ENCODE data around the gene UBE2M. TPM values are rescaled to one million over a fixed set of nuclear protein-coding genes. Genes with fewer than 3 reads are reported as not detected.

Gene UBE2M
- total and polyA plus RNA-seq, 10 donors: 19.1 to 66.9 (median 40.4) TPM

DNA sequence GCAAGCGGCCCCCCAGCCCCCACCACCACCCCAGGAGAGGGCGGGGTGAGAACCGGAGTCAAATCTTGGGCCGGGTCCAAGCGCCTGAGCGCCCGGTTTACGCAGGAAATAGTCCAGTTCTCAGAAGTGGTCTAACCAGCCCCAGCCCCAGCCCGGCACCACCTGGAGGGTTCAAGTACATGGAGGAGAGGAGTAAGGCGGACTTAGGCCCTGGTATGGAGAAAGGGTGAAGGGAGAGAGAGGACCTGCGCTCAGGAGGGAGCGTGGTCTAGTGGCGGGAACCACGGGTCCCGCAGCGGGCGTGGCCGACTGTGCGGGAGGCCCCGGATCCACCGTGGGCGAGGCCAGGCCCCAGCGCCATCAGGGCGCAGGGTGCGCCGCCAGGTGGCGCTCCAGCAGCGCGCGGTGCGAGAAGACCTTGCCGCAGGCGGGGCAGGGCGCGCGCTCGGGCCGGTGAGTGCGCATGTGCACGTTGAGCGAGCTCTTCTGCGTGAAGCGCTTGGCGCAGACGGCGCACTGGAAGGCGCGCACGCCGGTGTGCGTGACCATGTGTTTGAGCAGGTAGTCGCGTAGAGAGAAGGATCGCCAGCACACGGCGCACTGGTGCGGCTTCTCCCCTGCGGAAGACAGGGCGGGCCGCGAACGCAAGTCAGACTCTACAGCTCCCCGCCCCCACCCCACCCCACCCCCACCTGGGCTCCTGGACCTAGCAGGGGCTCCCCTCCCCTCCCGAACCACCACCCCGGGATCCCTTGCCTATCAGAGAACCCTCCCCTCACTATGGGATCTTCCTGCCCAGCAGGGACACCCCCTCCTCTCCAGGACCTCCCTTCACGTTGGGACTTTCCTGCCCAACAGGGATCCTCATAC, 44.5 kb downstream of the UBE2M start:
- Histone ChIP-seq H3K4me1 (peaks cover 22 to 59% (median 52%) of the 10 kb centered on the region in 6 donors), H3K4me3 (peak overlapping the region; percentile 21 to 74 (median 40)), H3K36me3 (peaks cover 3 to 34% (median 17%) of the 10 kb centered on the region in 6 donors), H3K9me3 (peaks cover 0 to under 1% (median 0%) of the 10 kb centered on the region in 8 donors), H3K27ac (peak overlapping the region in 7 of 8 donors; percentile 55 to 77 (median 64)), H3K27me3 (replicated peaks in 1 of 7) (no peaks in the 10 kb centered on the region)
- 10 to 20% (median 12%) methylated on average over 53 to 66 of the region's 66 CpGs for WGBS, 5 donors
- peak; percentile 97 for DNase-seq
- TF ChIP-seq POLR2AphosphoS5 (IDR thresholded peaks at IDR 0.05) (peak; percentile 85 to 90 (median 89)), POLR2A (IDR thresholded peaks at IDR 0.05) (no peak)
- TF ChIP-seq, protein P1, sequence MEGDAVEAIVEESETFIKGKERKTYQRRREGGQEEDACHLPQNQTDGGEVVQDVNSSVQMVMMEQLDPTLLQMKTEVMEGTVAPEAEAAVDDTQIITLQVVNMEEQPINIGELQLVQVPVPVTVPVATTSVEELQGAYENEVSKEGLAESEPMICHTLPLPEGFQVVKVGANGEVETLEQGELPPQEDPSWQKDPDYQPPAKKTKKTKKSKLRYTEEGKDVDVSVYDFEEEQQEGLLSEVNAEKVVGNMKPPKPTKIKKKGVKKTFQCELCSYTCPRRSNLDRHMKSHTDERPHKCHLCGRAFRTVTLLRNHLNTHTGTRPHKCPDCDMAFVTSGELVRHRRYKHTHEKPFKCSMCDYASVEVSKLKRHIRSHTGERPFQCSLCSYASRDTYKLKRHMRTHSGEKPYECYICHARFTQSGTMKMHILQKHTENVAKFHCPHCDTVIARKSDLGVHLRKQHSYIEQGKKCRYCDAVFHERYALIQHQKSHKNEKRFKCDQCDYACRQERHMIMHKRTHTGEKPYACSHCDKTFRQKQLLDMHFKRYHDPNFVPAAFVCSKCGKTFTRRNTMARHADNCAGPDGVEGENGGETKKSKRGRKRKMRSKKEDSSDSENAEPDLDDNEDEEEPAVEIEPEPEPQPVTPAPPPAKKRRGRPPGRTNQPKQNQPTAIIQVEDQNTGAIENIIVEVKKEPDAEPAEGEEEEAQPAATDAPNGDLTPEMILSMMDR (IDR thresholded peaks at IDR 0.05 in 8 of 11, conservative IDR thresholded peaks at IDR 0.05 in 3 of 11): peak; percentile 80 to 98 (median 97)
- intact Hi-C loops (cut with DNase I; ENCODE audit: low total_unique reads): no loop called here

DNA sequence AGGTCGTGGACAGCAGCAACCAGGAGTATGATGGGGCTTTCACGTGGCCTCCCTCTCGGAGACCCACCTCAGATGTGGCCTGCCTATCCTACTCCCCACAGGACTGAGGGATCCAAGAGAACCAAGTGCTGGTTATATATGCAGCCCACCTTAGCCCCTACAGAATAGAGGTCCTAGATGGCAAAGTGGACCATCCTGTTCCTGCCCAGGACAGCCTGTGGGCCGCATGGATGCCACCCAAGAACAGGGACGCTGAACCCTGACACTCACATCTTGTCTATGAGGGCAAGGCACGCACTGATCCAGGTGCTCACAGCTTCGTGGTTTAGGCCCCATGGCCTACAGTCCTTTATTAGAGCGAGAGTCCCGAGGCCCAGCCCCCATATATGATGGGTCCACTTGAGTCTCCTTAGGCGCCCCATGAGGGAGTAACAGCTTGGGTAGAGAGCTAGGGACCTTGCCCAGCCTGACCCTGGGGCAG, 45.2 kb downstream of the UBE2M start:
- Histone ChIP-seq H3K9me3 (peaks cover 0 to 6% (median 0%) of the 10 kb centered on the region in 8 donors), H3K27ac (peak overlapping the region in 6 of 8 donors; percentile 55 to 77 (median 68)), H3K27me3 (replicated peaks in 1 of 7) (no peaks in the 10 kb centered on the region), H3K36me3 (peaks cover 3 to 34% (median 17%) of the 10 kb centered on the region in 6 donors), H3K4me3 (peak overlapping the region in 1 of 8 donors; percentile 74), H3K4me1 (peaks cover 16 to 53% (median 45%) of the 10 kb centered on the region in 6 donors)
- TF ChIP-seq POLR2AphosphoS5 (IDR thresholded peaks at IDR 0.05) (no peak), POLR2A (IDR thresholded peaks at IDR 0.05) (no peak)
- TF ChIP-seq, protein P1 (IDR thresholded peaks at IDR 0.05 in 8 of 11, conservative IDR thresholded peaks at IDR 0.05 in 3 of 11): no peak
- intact Hi-C loops (cut with DNase I; ENCODE audit: low total_unique reads): no loop called here
- no peak for DNase-seq
- WGBS, 5 donors: 77 to 91% (median 85%) methylated on average over 6 to 10 of the region's 10 CpGs

DNA sequence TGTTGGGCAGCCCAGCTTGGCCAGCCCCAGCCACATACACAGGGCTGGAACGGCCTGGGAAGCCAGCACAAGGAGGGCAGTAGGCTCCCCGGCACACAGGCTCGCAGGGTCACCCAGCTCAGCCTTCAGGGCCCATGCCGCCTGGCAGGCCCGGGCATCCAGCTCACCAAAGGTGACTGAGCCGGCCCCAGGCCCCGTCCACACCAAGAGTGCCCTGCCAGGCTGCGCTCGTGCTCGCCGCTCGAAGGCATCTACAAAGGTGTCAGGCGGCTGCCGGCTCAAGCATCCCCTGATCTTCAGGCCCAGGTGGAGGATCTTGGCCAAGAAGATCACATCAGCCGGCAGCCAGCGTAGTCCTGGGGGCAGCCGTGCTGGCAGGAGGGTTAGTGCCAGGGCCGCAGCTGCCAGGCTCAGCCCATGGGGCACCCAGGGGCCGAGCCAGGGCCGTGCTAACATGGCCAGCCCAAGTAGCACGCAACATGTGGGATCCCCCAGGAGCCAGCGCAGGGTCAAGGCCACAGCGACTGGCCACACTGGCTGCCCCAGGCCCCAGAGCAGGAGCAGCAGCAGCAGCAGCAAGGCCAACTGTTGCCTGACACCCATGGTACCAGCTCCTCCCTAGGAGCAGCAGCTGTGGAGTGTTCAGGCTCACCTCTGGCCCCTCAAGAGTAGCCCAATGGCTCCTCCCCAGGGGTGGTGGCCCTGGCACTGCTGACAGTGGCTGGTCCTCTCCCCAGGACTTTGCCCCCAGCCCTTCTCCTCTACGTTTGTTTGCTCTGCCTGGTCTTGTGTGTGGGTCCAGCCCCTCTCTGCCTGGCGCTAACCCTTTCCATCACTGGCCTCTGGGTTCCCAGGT, 46.8 kb downstream of the UBE2M start, which contains the start of gene SLC27A5:
Gene SLC27A5, minus strand, starts transcription at position 640 of the 856 bp plus-strand sequence. Its CDS starts 37 bp downstream, at position 603.
- H3K27me3 ChIP-seq (replicated peaks in 1 of 7): no peaks in the 10 kb centered on the region
- DNase-seq: no peak

More for the DNA sequence above, 46.8 kb downstream of the UBE2M start, which contains the start of gene SLC27A5:
- 85 to 92% (median 91%) methylated on average over 14 to 25 of the region's 25 CpGs for WGBS, 5 donors
- H3K36me3 ChIP-seq: peaks cover 0 to 24% (median 9%) of the 10 kb centered on the region in 6 donors
- H3K27ac ChIP-seq: no peak within 1 kb of the TSS
- peaks cover 0 to 23% (median 15%) of the 10 kb centered on the region in 8 donors for H3K9me3 ChIP-seq
- intact Hi-C loops (cut with DNase I; ENCODE audit: low total_unique reads): no loop called here
- peaks cover 9 to 36% (median 29%) of the 10 kb centered on the region in 6 donors for H3K4me1 ChIP-seq
- peak in 2 of 3 donors; percentile 20 to 65 for TF ChIP-seq POLR2AphosphoS5 (IDR thresholded peaks at IDR 0.05)
- TF ChIP-seq, protein P1 (IDR thresholded peaks at IDR 0.05 in 8 of 11, conservative IDR thresholded peaks at IDR 0.05 in 3 of 11): no peak
- TF ChIP-seq POLR2A (IDR thresholded peaks at IDR 0.05): no peak
- H3K4me3 ChIP-seq: no peak within 1 kb of the TSS
